GM10266 (cell line): ENCODE results near the gene TRAF1.

Experiments used
- DNase-seq: peaks from one replicate; pipeline ENCODE4 v3.0.0; 2012; ENCODE audit errors: extremely low spot score
- CTCF ChIP-seq: IDR thresholded peaks from 2 replicates; pipeline ENCODE4 v1.5.1; 2012; ENCODE audit warnings: mild to moderate bottlenecking, low read depth; ENCODE audit not compliant: control insufficient read depth, insufficient read depth; ENCODE audit errors: missing control alignments

TRAF1 gene

GRCh38 chr9:120892748-120893610, 33.6 kb downstream of the TRAF1 start:
- DNase-seq: peak; percentile 82
- no peak for TF ChIP-seq CTCF

- TF ChIP-seq CTCF: no peak
- peak; percentile 45 for DNase-seq
Measured at GRCh38 chr9:120891884-120892747, 34.5 kb downstream of the TRAF1 start.

GRCh38 chr9:120891245-120891883, 35.2 kb downstream of the TRAF1 start:
- DNase-seq: no peak

GRCh38 chr9:120890320-120891244, 36.0 kb downstream of the TRAF1 start:
- DNase-seq: no peak

More at GRCh38 chr9:120891245-120891883, 35.2 kb downstream of the TRAF1 start:
- no peak for TF ChIP-seq CTCF

GRCh38 chr9:120889606-120890271, 36.9 kb downstream of the TRAF1 start:
- no peak for DNase-seq
- TF ChIP-seq CTCF: no peak

More at GRCh38 chr9:120890320-120891244, 36.0 kb downstream of the TRAF1 start:
- no peak for TF ChIP-seq CTCF

- no peak for DNase-seq
- TF ChIP-seq CTCF: no peak
Measured at GRCh38 chr9:120888626-120889025, 38.0 kb downstream of the TRAF1 start.
